ENCODE data around the gene ARHGAP4. TPM values are rescaled to one million over a fixed set of nuclear protein-coding genes. Genes with fewer than 3 reads are reported as not detected.

ARHGAP4 gene
- total and polyA plus RNA-seq, 2 of the 4 experiments (the other 2 are of a cell fraction) = 0.18 to 0.72 TPM

GRCh38 chrX:153874085-153874365 lies 52.0 kb downstream of the ARHGAP4 start:
- no peak overlapping the region for H4K8ac ChIP-seq (ENCODE audit: low read depth in 2 of 2, low read length in 2 of 2)
- H2BK15ac ChIP-seq (ENCODE audit: low read depth, low read length) = no peak overlapping the region
- ATAC-seq (ENCODE audit: low read depth) (no peak), DNase-seq (no peak)
- no peak overlapping the region for H2AK9ac ChIP-seq (replicated peaks; ENCODE audit: low read depth, low read length, poor library complexity)
- H3K79me1 ChIP-seq (ENCODE audit: low read depth in 1 of 2, low read length in 2 of 2) = no peaks in the 10 kb centered on the region
- H3K9ac ChIP-seq (ENCODE audit: low read depth, low read length) = no peak overlapping the region
- H3K27me3 ChIP-seq (ENCODE audit: control insufficient read depth, insufficient read depth, low read length) = peaks cover 25% of the 10 kb centered on the region
- no peak overlapping the region for H3K4me3 ChIP-seq (ENCODE audit: insufficient read depth, low read depth, low read length)
- H2AK5ac ChIP-seq (ENCODE audit: low read depth, low read length) = no peak overlapping the region
- WGBS, 2 experiments (ENCODE audit: extremely low coverage in 2 of 2, insufficient read length in 1 of 2) = no CpG with 5 or more reads among the region's 3 CpGs
- no peak overlapping the region for H2BK20ac ChIP-seq (ENCODE audit: low read depth, low read length)
- H4K91ac ChIP-seq (ENCODE audit: insufficient read depth, low read depth, low read length) = no peak overlapping the region
- H3K23ac ChIP-seq (ENCODE audit: low read depth, low read length) = no peak overlapping the region
- dilution Hi-C loops (cut with HindIII; ENCODE audit: low sequenced_read_pairs, unreplicated experiment) (no loop called here), in situ Hi-C loops (cut with MboI; ENCODE audit: low sequenced_read_pairs) (no loop called here), intact Hi-C loops (cut with micrococcal nuclease) (no loop called here)
- H3K27ac ChIP-seq (ENCODE audit: insufficient read depth, low read length) = no peak overlapping the region
- H2BK120ac ChIP-seq (ENCODE audit: low read depth, low read length) = no peak overlapping the region
- H3K4me1 ChIP-seq (ENCODE audit: control insufficient read depth, insufficient read depth, low read length) = no peaks in the 10 kb centered on the region
- H2BK5ac ChIP-seq (ENCODE audit: low read depth, low read length, poor library complexity, severe bottlenecking) = no peak overlapping the region
- H3K9me1 ChIP-seq (ENCODE audit: insufficient read depth, low read length) = no peaks in the 10 kb centered on the region
- POLR2A ChIA-PET (ENCODE audit: unreplicated experiment) = no interaction called here
- H3K56ac ChIP-seq (ENCODE audit: extremely low read depth, insufficient read depth, low read length) = no peak overlapping the region
- H2AFZ ChIP-seq (replicated peaks; ENCODE audit: low read length, poor library complexity) = no peak overlapping the region
- no TSS peak for BruUV-seq (replicated peaks)
- H3K4ac ChIP-seq (ENCODE audit: low read depth, low read length) = no peak overlapping the region
- H3K36me3 ChIP-seq (ENCODE audit: control insufficient read depth, insufficient read depth, low read length) = no peaks in the 10 kb centered on the region
- no peak overlapping the region for H3K18ac ChIP-seq (ENCODE audit: low read depth, low read length)
- TF ChIP-seq, protein P1, sequence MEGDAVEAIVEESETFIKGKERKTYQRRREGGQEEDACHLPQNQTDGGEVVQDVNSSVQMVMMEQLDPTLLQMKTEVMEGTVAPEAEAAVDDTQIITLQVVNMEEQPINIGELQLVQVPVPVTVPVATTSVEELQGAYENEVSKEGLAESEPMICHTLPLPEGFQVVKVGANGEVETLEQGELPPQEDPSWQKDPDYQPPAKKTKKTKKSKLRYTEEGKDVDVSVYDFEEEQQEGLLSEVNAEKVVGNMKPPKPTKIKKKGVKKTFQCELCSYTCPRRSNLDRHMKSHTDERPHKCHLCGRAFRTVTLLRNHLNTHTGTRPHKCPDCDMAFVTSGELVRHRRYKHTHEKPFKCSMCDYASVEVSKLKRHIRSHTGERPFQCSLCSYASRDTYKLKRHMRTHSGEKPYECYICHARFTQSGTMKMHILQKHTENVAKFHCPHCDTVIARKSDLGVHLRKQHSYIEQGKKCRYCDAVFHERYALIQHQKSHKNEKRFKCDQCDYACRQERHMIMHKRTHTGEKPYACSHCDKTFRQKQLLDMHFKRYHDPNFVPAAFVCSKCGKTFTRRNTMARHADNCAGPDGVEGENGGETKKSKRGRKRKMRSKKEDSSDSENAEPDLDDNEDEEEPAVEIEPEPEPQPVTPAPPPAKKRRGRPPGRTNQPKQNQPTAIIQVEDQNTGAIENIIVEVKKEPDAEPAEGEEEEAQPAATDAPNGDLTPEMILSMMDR (conservative IDR thresholded peaks at IDR 0.05; ENCODE audit: low read depth, low read length) = no peak
- CTCF ChIA-PET = no interaction called here
- H4K5ac ChIP-seq (ENCODE audit: low read depth, low read length) = no peak overlapping the region
- no peak overlapping the region for H3K4me2 ChIP-seq (ENCODE audit: low read depth, low read length)
- H4K20me1 ChIP-seq (ENCODE audit: insufficient read depth, low read length) = no peaks in the 10 kb centered on the region; the same call in 1 of the 2 replicates
- no peak overlapping the region for H3K14ac ChIP-seq (replicated peaks; ENCODE audit: low read depth, low read length)
- peaks cover 3% of the 10 kb centered on the region; the same call in 1 of the 2 replicates for H3K9me3 ChIP-seq (ENCODE audit: control insufficient read depth, insufficient read depth, low read length)

Data from IMR-90 (cell line).